Transverse colon (tissue), 4 donors: ENCODE data around the gene TNFRSF19. TPM values are rescaled to one million over a fixed set of nuclear protein-coding genes. Genes with fewer than 3 reads are reported as not detected.

Experiments
- DNase-seq: peaks from one replicate; pipeline ENCODE4 v3.0.0-alpha.2; 2019
- H3K27ac ChIP-seq, 4 donors: fragments of 200-600 bp; sonication (generic); 2 replicates each; pipeline ENCODE4 v1.5.1; 2016 to 2018; ENCODE audit warnings: inconsistent platforms in 4 of 4
- H3K27me3 ChIP-seq: fragments of 200-600 bp; sonication (generic); 2 replicates; pipeline ENCODE4 v1.5.1; 2017; ENCODE audit warnings: inconsistent platforms
- H3K36me3 ChIP-seq, 4 donors: fragments of 200-600 bp; sonication (generic); 2 replicates each; pipeline ENCODE4 v1.5.1; 2017 to 2019; ENCODE audit warnings: inconsistent platforms in 4 of 4
- H3K4me1 ChIP-seq, 4 donors: fragments of 200-600 bp; sonication (generic); 2 replicates each; pipeline ENCODE4 v1.5.1; 2017 to 2020; ENCODE audit warnings: inconsistent platforms in 4 of 4
- H3K4me3 ChIP-seq, 4 donors: fragments of 200-600 bp; sonication (generic); 1 replicate in 1 of 4; 2 replicates in 3 of 4; pipeline versions ENCODE4 v1.5.1 to v1.6.1; 2017 to 2019; ENCODE audit warnings: inconsistent platforms in 4 of 4
- H3K9me3 ChIP-seq, 2 donors: fragments of 200-600 bp; sonication (generic); 2 replicates each; pipeline ENCODE4 v1.5.1; 2017 to 2019; ENCODE audit warnings: inconsistent platforms in 2 of 2
- CTCF ChIP-seq, 5 experiments: fragments of 200-600 bp in 3 of 5; fragments of 450-650 bp in 2 of 5; sonication (generic) in 3 of 5; IDR thresholded peaks; 1 replicate in 2 of 5; 2 replicates in 3 of 5; pipeline ENCODE4 v1.5.1; 2016 to 2017; ENCODE audit warnings: antibody characterized with exemption in 5 of 5, inconsistent platforms in 3 of 5, mild to moderate bottlenecking in 2 of 5, moderate library complexity in 1 of 5
- EP300 ChIP-seq: sonication (generic); formaldehyde crosslinking; IDR thresholded peaks from one replicate; pipeline ENCODE4 v1.6.1; 2017; ENCODE audit warnings: antibody characterized with exemption, low read depth
- POLR2A ChIP-seq: fragments of 450-650 bp; IDR thresholded peaks from one replicate; pipeline ENCODE4 v1.6.1; 2016; ENCODE audit warnings: antibody characterized with exemption, mild to moderate bottlenecking, moderate library complexity
- POLR2AphosphoS5 ChIP-seq, 3 donors: sonication (generic); formaldehyde crosslinking; IDR thresholded peaks; one replicate each; pipeline ENCODE4 v1.6.1; 2016; ENCODE audit warnings: antibody characterized with exemption in 3 of 3
- WGBS, 2 donors: methylation state at CpG; one replicate each; pipeline ENCODE4 v1.1.5; 2018; ENCODE audit warnings: low coverage in 1 of 2; 5-methylcytosine and 5-hydroxymethylcytosine counted together
- in situ Hi-C, 4 donors: fragments of 200-750 bp; cut with MboI; loops; one replicate each; pipeline versions ENCODE4 v1.15.0 to v1.15.1; 2017; ENCODE audit warnings: low sequenced_read_pairs in 3 of 4, low pct_ligation_motif_present in 1 of 4, low pct_unique_long_range_greater_than_20kb in 1 of 4
- intact Hi-C: fragments of 100-400 bp; cut with DNase I; formaldehyde crosslinking; loops from one replicate; pipeline ENCODE4 v1.15.1; 2023; ENCODE audit warnings: low total_unique reads
- total RNA-seq, 4 donors: library from RNA; depleted of rRNA; stranded (reverse); fragments of >200 nt; gene quantifications; one replicate each; pipeline ENCODE4 v1.1.0, GENCODE V29; 2016

TNFRSF19 gene
- total RNA-seq, 4 donors from 2014 or later, result 0.80 to 1.3 (median 0.96) TPM; not detected in 1

GRCh38 chr13:23705583-23705982 lies 135.4 kb downstream of the TNFRSF19 start:
- Histone ChIP-seq H3K36me3 (no peaks in the 10 kb centered on the region), H3K9me3 (no peaks in the 10 kb centered on the region), H3K4me1 (no peaks in the 10 kb centered on the region), H3K4me3 (no peak overlapping the region), H3K27me3 (no peaks in the 10 kb centered on the region), H3K27ac (no peak overlapping the region)
- intact Hi-C loops, result no loop called here
- 81 to 100% methylated on average over 1 to 2 of the region's 2 CpGs for WGBS, 2 donors
- no peak for DNase-seq
- in situ Hi-C loops, result no loop called here
- no peak for TF ChIP-seq CTCF (IDR thresholded peaks at IDR 0.05)
- no peak for TF ChIP-seq EP300
- no peak for TF ChIP-seq POLR2AphosphoS5 (IDR thresholded peaks at IDR 0.05)
- TF ChIP-seq POLR2A, result no peak

DNA sequence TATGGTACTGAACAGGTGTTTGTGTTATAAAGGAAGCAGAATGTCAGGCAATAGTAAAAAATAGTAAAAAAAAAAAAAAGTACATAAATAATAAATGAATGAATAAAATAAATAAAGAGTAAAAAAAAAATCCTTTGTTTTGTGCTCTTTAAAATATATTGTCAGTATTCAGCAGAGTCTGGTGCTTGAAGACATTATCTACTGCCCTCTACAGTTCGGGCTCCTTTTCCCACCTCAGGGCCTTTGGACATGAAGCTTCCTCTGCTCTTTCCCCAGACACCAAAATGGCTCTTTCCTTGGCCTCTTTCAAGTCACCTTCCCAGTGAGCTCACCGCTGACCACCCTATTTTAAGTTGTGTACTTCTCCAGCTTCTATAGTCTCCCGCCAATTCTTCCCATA lies 137.5 kb downstream of the TNFRSF19 start:
- 80 to 94% methylated on average over 1 to 3 of the region's 3 CpGs for WGBS, 2 donors
- intact Hi-C loops (no loop called here), in situ Hi-C loops (no loop called here)
- H3K36me3 ChIP-seq, result no peaks in the 10 kb centered on the region
- no peak overlapping the region for H3K4me3 ChIP-seq
- TF ChIP-seq POLR2A (no peak), POLR2AphosphoS5 (IDR thresholded peaks at IDR 0.05) (no peak), EP300 (no peak), CTCF (IDR thresholded peaks at IDR 0.05) (no peak)
- no peak for DNase-seq
- no peaks in the 10 kb centered on the region for H3K27me3 ChIP-seq
- no peaks in the 10 kb centered on the region for H3K9me3 ChIP-seq
- H3K27ac ChIP-seq, result no peak overlapping the region
- no peaks in the 10 kb centered on the region for H3K4me1 ChIP-seq

DNA sequence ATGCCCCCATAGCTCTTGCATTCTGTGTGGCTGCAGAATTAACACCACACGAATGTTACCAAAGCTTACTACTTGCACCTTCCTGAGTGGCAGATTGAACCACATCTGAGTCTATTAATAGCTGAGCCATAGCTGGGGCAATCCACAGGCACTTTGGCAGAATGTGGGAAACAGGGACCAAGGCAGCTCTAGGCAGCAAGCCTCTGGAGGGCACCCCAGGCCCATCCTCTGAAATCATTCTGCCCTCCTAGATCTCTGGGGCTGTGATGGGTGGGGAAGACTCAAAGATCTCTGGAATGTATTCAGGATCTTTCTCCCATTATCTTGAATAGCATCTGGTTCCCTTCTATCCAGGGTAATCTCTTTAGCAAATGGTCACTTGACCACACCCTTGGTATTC lies 139.3 kb downstream of the TNFRSF19 start:
- Histone ChIP-seq H3K9me3 (no peaks in the 10 kb centered on the region), H3K4me3 (no peak overlapping the region), H3K27me3 (no peaks in the 10 kb centered on the region), H3K4me1 (no peaks in the 10 kb centered on the region), H3K27ac (no peak overlapping the region), H3K36me3 (no peaks in the 10 kb centered on the region)
- TF ChIP-seq CTCF (IDR thresholded peaks at IDR 0.05), result no peak
- TF ChIP-seq EP300, result no peak
- TF ChIP-seq POLR2A, result no peak
- TF ChIP-seq POLR2AphosphoS5 (IDR thresholded peaks at IDR 0.05), result no peak
- 77% methylated on average over 1 of the region's 1 CpG; no CpG with 5 or more reads in 1 of the 2 donors for WGBS, 2 donors
- in situ Hi-C loops (no loop called here), intact Hi-C loops (no loop called here)
- DNase-seq, result no peak

DNA sequence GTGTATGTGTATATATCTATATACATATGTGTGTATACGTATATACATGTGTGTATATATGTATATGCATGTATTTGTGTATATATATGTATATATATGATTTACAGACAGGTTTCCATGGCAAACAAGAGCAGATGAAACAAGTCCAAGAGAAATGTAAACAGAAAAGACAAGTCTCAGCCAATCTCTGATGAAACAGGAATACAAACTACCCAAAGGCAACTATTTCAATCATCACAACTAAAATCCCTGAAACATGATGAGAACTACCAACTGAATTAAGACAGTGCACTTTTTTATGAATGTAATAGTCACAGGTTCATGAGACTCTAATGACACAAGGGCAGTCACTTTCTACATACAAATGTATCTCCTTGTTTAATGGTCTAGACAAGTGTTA lies 140.2 kb downstream of the TNFRSF19 start:
- intact Hi-C loops, result no loop called here

More for the DNA sequence above, 140.2 kb downstream of the TNFRSF19 start:
- no peak overlapping the region for H3K27ac ChIP-seq
- no peak for DNase-seq
- 80 to 91% methylated on average over 1 of the region's 1 CpG for WGBS, 2 donors
- no peaks in the 10 kb centered on the region for H3K27me3 ChIP-seq
- no peaks in the 10 kb centered on the region for H3K4me1 ChIP-seq
- H3K4me3 ChIP-seq, result no peak overlapping the region
- H3K36me3 ChIP-seq, result no peaks in the 10 kb centered on the region
- in situ Hi-C loops, result no loop called here
- no peaks in the 10 kb centered on the region for H3K9me3 ChIP-seq
- TF ChIP-seq POLR2A (no peak), CTCF (IDR thresholded peaks at IDR 0.05) (no peak), EP300 (no peak), POLR2AphosphoS5 (IDR thresholded peaks at IDR 0.05) (no peak)
